Sciatic nerve (tissue), 2 donors: ENCODE results near the gene LCMT1. TPM values are rescaled to one million over a fixed set of nuclear protein-coding genes. Genes with fewer than 3 reads are reported as not detected.
"Not testable (repeated sequence)": the region's sequence is repeated elsewhere in the genome, so short reads cannot be mapped to it uniquely, and the experiment has no call there.

Experiments used
- ATAC-seq: fragments of 200-7000 bp; cut with Tn5 transposase; one replicate; pipeline ENCODE4 v1.9.1; 2020; ENCODE audit warnings: mild to moderate bottlenecking, moderate library complexity
- DNase-seq: peaks from one replicate; pipeline ENCODE4 v3.0.0-alpha.2; 2020; ENCODE audit warnings: low spot score
- intact Hi-C: fragments of 100-400 bp; cut with DNase I; formaldehyde crosslinking; loops from one replicate; pipeline ENCODE4 v1.14.2; 2022
- total RNA-seq: library from RNA; stranded (reverse); fragmentation: NEBNext Ultra II Directional; extraction: Animal tissue kit (Norgen Biotek cat#: 25700); gene quantifications from one replicate; pipeline ENCODE4 v1.2.1, GENCODE V29; 2021
- donor health status: DM: no; HTN: no; CAD: no.
- donor health status: DM: no; HTN: no; CAD: no.

The LCMT1 gene
- total RNA-seq, 1 donor from 2014 or later: 32.7 TPM

GRCh38 chr16:25092441-25092840, 19.1 kb upstream of the LCMT1 start:
- ATAC-seq (no peak), DNase-seq (no peak)
- intact Hi-C loops: no loop called here

GRCh38 chr16:25093208-25094061, 18.1 kb upstream of the LCMT1 start:
- intact Hi-C loops: no loop called here
- DNase-seq (no peak), ATAC-seq (no peak)

DNA sequence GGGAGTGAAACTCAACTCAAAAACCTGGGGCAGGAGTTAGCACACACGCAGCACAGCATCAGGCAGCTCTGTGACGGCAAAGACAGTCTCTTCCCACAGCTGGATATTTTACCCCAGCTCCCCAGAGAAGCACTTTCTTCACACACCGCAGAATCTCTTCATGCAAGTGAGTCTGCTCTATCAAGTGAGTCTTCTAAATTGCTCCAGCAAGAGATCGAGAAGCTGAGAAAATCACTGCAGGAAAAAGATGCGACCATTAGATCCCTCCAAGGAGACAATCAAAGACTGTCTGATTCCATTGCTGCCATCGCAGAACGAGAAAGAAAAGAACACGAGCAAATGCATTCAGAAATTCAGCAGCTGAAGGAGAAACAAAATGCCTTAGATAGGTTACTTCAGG, 16.9 kb upstream of the LCMT1 start:
- no peak for DNase-seq
- intact Hi-C loops: no loop called here
- ATAC-seq: no peak

DNA sequence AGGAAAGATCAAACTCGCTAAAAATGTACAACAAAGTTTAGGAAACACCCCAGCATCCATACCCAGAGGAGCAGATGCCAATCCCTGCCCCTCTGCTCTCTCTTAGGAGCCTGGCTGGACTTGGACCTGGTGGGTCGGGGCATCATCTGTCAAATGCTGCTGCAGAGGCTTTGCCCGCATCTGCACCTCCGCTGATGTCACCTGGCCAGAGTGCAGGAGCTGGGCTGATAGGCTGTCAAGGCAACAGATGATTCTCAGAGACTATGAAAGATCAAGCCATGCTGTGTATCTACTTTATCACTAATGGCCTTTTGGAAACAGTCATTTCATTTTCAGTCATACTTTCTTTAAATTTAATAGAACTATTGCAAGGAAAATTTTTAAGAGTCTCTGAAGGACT, 15.9 kb upstream of the LCMT1 start:
- intact Hi-C loops: no loop called here
- DNase-seq: no peak
- no peak for ATAC-seq

- no peak for ATAC-seq
- intact Hi-C loops: no loop called here
These were observed 14.1 kb upstream of the LCMT1 start for GRCh38 chr16:25097276-25097975.

GRCh38 chr16:25100511-25100910, 11.0 kb upstream of the LCMT1 start:
- ATAC-seq (no peak), DNase-seq (no peak)
- intact Hi-C loops: no loop called here

More at GRCh38 chr16:25097276-25097975, 14.1 kb upstream of the LCMT1 start:
- no peak for DNase-seq

DNA sequence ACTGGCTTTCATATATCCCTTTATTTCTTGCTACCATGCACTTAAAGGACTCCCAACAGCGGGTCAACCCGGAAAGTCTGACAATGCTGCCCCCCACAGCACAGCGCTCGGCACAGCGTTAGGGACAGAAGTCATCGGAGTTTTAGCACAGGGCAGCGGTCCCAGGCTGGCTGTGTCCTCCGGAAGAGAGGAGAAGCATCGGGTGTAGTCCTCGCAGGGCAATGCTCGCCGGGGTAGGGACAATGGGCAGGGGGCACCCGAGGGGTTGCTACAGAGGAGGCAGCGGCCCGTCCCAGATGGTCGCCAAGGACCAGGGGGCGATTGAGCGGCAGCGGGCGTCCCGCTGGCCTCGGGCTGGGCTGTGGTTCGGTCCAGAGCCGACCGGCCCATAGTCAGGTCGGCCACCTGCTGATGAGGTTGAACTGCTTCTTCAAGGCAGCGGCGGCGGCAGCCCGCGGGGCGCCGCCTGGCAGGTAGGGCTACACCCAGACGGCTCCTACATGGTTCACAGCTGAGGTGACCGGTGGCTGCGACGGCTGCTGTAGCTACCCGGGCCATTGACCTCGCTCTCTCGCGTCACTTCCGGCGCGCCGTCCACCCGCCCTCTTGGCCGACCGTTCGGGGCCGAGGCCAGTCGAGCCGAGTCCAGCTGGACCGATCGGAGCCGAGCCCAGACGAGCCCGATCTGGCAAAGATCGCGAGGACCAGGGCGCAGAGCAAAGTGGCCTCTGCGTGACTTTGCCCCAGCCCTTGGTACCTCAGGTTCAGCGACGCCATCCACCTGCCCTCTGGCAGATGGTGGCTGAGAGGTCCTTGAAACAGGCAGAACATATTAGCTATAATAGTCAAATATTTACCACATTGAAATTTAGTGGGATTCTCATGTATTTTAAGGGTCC, 4.7 kb upstream of the LCMT1 start:
- intact Hi-C loops: no loop called here
- ATAC-seq (peak; percentile 95), DNase-seq (peak; percentile 97)

DNA sequence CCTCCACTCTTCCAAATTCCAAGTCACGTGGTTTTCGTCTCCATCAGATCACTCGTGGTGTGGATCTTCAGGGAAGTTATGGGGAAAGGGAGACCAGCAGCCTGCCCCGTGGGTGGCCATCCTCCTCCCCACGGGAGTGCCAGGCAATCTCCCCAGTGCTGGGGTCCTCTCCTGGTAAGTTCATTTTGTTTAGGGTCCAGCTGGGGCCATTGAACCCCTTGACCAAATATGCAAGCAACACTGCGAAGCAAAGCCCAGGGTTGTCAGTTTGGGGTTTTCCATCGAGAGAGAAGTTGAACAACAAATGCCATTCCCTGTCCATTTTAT, 4.1 kb upstream of the LCMT1 start:
- intact Hi-C loops: no loop called here
- ATAC-seq: no peak
- DNase-seq: no peak

DNA sequence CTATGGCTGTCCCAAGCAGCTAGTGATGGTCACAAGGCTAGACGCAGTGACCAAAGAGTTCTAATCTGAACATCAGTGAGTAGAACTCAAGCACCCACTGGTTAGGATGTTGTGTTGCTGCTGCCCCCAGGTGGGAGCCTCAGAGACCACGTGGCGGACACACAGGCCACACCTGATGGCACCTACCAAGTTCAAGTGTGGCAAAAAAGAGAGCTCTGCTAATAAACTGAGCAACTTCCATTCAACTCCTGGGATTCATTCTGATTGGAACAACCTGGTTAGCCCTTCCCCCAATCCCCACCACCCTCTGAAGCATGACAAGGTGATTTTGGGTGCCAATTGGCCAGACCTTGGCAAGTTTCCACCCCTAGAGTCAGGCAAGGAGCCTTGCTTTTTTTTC, 3.5 kb upstream of the LCMT1 start:
- intact Hi-C loops: no loop called here
- no peak for DNase-seq
- ATAC-seq: no peak

DNA sequence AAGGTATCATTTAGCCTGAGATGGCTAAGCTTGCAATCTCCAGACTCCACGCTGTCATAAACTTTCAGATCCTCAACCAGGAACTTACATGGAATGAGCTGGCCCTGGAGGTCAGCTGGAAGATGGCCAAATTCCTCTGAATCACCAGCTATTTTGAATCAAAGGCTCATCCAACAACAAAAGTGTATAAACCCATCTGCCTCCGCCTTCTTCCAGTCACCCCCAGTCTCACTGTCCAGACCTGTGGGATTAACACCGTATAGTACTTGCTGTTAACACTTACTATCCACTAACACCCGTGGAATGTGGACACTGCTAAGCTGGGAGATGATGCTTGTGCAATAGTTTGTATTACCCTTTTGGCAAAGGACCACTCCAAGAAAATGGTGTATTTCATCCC, 1.9 kb upstream of the LCMT1 start:
- ATAC-seq (no peak), DNase-seq (no peak)
- intact Hi-C loops: no loop called here

- ATAC-seq (no peak), DNase-seq (no peak)
- intact Hi-C loops: no loop called here
These were observed 1.1 kb upstream of the LCMT1 start for GRCh38 chr16:25110387-25110947.

DNA sequence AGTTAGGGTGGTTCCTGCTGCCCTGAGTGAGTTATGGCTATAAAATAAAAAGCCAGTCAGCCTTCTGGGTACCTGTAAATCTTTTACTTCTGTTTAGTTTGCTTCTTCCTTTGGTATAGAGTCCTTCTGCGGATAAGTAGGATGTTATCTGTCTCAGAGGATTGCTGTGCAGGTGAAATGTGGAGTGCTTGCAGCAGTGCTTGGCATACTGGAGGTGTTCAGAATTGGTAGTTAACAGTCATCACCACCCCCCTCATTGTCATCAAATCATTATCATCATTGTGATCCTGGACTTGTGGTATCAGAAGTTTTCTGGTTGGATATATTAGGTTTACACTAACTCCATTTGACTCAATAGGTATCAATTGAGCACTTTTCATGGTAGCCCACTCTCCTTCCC, 2.6 kb downstream of the LCMT1 start:
- ATAC-seq (no peak), DNase-seq (no peak)
- intact Hi-C loops: no loop called here

DNA sequence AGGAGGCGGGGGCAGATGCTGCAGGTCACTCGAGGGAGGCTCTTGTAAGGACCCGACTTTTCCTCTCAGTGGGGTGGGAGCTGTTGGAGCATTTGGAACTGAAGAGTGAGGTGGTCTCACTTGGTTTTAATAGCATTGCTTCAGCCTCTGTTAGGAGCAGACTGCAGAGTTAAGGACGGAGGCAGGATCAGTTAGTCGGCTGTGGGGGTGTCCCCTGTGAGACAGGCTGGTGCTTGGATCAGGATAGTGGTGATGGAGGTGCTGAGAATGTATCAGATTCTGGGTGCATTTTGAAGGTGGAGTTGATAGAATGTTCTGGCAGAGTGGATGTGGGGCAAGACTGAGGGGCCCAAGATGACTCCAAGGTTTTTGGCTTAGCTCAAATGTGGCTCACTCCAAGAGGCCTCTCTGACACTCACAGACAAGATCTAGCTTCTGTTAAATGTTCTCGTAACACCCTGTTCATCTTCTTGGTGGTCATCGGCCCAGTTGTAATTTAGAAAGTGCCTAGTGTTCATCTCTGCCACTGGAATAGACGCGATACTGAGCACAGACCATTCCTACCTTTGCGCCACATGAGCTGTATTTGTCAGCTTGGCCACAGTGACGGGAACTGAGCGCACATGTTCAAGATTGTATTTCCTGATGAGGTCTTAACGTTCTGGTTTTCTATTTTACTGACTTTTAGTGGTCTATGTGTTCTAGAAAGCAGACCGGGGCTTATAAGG, 7.5 kb downstream of the LCMT1 start:
- intact Hi-C loops: no loop called here
- ATAC-seq (no peak), DNase-seq (no peak)

GRCh38 chr16:25121824-25122600, 10.5 kb downstream of the LCMT1 start:
- ATAC-seq (no peak), DNase-seq (no peak)
- intact Hi-C loops: no loop called here

DNA sequence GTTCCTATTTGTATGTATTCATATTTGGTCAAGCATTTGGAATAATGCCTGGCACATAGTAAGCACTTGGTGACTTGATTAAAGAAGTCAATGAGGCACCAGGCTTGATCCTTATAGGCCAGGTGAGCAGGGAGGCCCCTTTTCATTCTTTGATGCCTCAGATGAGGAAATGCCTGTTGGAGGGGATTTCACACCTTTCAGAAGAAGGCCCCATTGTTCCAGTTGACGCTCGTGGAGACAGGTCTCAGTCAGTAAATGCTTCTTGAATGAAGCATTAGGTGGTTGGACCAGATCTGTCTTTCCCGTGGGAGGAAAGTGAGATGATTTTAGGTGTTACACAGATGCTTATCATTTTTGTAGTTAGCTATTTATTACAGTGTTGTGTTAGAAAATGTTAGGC, 13.0 kb downstream of the LCMT1 start:
- DNase-seq (no peak), ATAC-seq (no peak)
- intact Hi-C loops: no loop called here

GRCh38 chr16:25126086-25126666, 14.6 kb downstream of the LCMT1 start:
- DNase-seq: peak; percentile 60
- intact Hi-C loops: not testable (repeated sequence)

GRCh38 chr16:25126820-25127232, 15.3 kb downstream of the LCMT1 start:
- intact Hi-C loops: no loop called here
- ATAC-seq (peak; percentile 55), DNase-seq (no peak)

More at GRCh38 chr16:25126086-25126666, 14.6 kb downstream of the LCMT1 start:
- ATAC-seq: peak; percentile 68

GRCh38 chr16:25132751-25133150, 21.2 kb downstream of the LCMT1 start:
- DNase-seq, intact Hi-C loops, ATAC-seq: not testable (repeated sequence)
